Panc1 (cell line): ENCODE data around the gene NDUFAF8.

Source experiments
- POLR2AphosphoS5 ChIP-seq: IDR thresholded peaks from 2 replicates; pipeline ENCODE4 v1.6.1; 2012; ENCODE audit warnings: mild to moderate bottlenecking, low read depth, low read length, moderate library complexity
- TF ChIP-seq, protein P1 (sequence below): fragments of 450-650 bp; IDR thresholded peaks from 2 replicates; pipeline ENCODE4 v1.5.1; 2017; ENCODE audit warnings: mild to moderate bottlenecking
- TF ChIP-seq, protein P2 (sequence below), 2 experiments: IDR thresholded peaks; 2 replicates each; pipeline ENCODE4 v1.6.1; 2011 to 2012; ENCODE audit warnings: low read depth in 2 of 2, control low read depth in 1 of 2, low read length in 1 of 2, mild to moderate bottlenecking in 1 of 2, moderate library complexity in 1 of 2; ENCODE audit not compliant: insufficient read depth in 1 of 2

DNA sequence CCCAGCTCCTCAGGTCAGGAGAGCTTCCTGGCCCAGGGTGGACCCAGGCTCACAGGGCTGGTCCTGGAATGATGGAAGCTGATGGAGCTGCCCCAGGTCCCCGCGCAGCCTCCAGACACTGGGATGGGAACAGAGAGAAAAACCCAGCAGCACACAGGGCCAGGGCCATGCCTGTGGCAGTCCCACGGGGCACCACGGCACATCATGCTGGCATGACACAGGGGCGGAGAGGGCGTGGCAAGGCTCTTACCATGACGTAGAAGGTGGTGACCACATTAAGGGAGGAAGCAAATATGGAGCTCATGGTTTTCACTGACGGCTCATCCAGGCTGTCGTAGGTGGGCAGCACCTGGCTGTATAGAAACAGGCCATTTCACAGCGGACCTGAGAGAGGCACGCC lies 37.7 kb downstream of the NDUFAF8 start:
- TF ChIP-seq, protein P1, sequence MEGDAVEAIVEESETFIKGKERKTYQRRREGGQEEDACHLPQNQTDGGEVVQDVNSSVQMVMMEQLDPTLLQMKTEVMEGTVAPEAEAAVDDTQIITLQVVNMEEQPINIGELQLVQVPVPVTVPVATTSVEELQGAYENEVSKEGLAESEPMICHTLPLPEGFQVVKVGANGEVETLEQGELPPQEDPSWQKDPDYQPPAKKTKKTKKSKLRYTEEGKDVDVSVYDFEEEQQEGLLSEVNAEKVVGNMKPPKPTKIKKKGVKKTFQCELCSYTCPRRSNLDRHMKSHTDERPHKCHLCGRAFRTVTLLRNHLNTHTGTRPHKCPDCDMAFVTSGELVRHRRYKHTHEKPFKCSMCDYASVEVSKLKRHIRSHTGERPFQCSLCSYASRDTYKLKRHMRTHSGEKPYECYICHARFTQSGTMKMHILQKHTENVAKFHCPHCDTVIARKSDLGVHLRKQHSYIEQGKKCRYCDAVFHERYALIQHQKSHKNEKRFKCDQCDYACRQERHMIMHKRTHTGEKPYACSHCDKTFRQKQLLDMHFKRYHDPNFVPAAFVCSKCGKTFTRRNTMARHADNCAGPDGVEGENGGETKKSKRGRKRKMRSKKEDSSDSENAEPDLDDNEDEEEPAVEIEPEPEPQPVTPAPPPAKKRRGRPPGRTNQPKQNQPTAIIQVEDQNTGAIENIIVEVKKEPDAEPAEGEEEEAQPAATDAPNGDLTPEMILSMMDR = no peak
- TF ChIP-seq POLR2AphosphoS5 = no peak
- TF ChIP-seq, protein P2, sequence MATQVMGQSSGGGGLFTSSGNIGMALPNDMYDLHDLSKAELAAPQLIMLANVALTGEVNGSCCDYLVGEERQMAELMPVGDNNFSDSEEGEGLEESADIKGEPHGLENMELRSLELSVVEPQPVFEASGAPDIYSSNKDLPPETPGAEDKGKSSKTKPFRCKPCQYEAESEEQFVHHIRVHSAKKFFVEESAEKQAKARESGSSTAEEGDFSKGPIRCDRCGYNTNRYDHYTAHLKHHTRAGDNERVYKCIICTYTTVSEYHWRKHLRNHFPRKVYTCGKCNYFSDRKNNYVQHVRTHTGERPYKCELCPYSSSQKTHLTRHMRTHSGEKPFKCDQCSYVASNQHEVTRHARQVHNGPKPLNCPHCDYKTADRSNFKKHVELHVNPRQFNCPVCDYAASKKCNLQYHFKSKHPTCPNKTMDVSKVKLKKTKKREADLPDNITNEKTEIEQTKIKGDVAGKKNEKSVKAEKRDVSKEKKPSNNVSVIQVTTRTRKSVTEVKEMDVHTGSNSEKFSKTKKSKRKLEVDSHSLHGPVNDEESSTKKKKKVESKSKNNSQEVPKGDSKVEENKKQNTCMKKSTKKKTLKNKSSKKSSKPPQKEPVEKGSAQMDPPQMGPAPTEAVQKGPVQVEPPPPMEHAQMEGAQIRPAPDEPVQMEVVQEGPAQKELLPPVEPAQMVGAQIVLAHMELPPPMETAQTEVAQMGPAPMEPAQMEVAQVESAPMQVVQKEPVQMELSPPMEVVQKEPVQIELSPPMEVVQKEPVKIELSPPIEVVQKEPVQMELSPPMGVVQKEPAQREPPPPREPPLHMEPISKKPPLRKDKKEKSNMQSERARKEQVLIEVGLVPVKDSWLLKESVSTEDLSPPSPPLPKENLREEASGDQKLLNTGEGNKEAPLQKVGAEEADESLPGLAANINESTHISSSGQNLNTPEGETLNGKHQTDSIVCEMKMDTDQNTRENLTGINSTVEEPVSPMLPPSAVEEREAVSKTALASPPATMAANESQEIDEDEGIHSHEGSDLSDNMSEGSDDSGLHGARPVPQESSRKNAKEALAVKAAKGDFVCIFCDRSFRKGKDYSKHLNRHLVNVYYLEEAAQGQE (IDR thresholded peaks at IDR 0.05; ENCODE audit: insufficient read depth in 1 of 2, low read depth in 2 of 2, low read length in 1 of 2) = no peak
